CD4-positive, CD25-positive, alpha-beta regulatory T cell (primary cell): ENCODE data around the gene SLN. TPM values are rescaled to one million over a fixed set of nuclear protein-coding genes. Genes with fewer than 3 reads are reported as not detected.

ENCODE experiments used
- ATAC-seq, 2 donors: fragments of 150-1000 bp; cut with Tn5 transposase; one replicate each; pipeline ENCODE4 v1.10.0; 2021; ENCODE audit warnings: low read depth in 2 of 2, moderate number of reproducible peaks in 2 of 2, moderate library complexity in 1 of 2
- DNase-seq, 3 donors: peaks; one replicate each; pipeline versions ENCODE4 v3.0.0 to v3.0.0-alpha.2; 2012 to 2022; ENCODE audit warnings: mixed read lengths in 1 of 3
- H3K27ac ChIP-seq: one replicate; pipeline ENCODE4 v1.7.0; 2013; ENCODE audit warnings: mild to moderate bottlenecking, low read length; ENCODE audit not compliant: insufficient read depth, poor library complexity, severe bottlenecking
- H3K27me3 ChIP-seq: one replicate; pipeline ENCODE4 v1.7.0; 2013; ENCODE audit warnings: low read length; ENCODE audit not compliant: control insufficient read depth, insufficient read depth
- H3K36me3 ChIP-seq: one replicate; pipeline ENCODE4 v1.7.0; 2013; ENCODE audit warnings: mild to moderate bottlenecking, low read length, moderate library complexity; ENCODE audit not compliant: control insufficient read depth, insufficient read depth
- H3K4me1 ChIP-seq: 2 replicates; pipeline ENCODE4 v1.7.0; 2013; ENCODE audit warnings: mild to moderate bottlenecking, low read length; ENCODE audit not compliant: insufficient read depth, control insufficient read depth, poor library complexity, severe bottlenecking
- H3K4me3 ChIP-seq: one replicate; pipeline ENCODE4 v1.7.0; 2013; ENCODE audit warnings: low read depth, mild to moderate bottlenecking, low read length, moderate library complexity
- H3K9me3 ChIP-seq, 2 experiments: 1 replicate in 1 of 2; 2 replicates in 1 of 2; pipeline ENCODE4 v1.7.0; 2013; ENCODE audit warnings: low read length in 2 of 2, mild to moderate bottlenecking in 1 of 2, moderate library complexity in 1 of 2; ENCODE audit not compliant: control insufficient read depth in 2 of 2
- H3K27ac Mint-ChIP-seq, 3 donors: one replicate each; pipeline ENCODE4 v1.8.0; 2020 to 2022; ENCODE audit warnings: mild to moderate bottlenecking in 3 of 3, mixed read lengths in 3 of 3, moderate library complexity in 2 of 3
- H3K27me3 Mint-ChIP-seq: one replicate; pipeline ENCODE4 v1.8.0; 2022; ENCODE audit warnings: mild to moderate bottlenecking, mixed read lengths
- H3K36me3 Mint-ChIP-seq: one replicate; pipeline ENCODE4 v1.8.0; 2020; ENCODE audit warnings: mixed read lengths
- H3K4me1 Mint-ChIP-seq, 4 donors: one replicate each; pipeline ENCODE4 v1.8.0; 2020 to 2022; ENCODE audit warnings: mixed read lengths in 4 of 4, mild to moderate bottlenecking in 1 of 4
- H3K4me3 Mint-ChIP-seq, 4 donors: one replicate each; pipeline ENCODE4 v1.8.0; 2020 to 2022; ENCODE audit warnings: mild to moderate bottlenecking in 4 of 4, mixed read lengths in 4 of 4, moderate library complexity in 3 of 4
- H3K9me3 Mint-ChIP-seq, 7 donors: one replicate each; pipeline ENCODE4 v1.8.0; 2020 to 2022; ENCODE audit warnings: mixed read lengths in 7 of 7, mild to moderate bottlenecking in 3 of 7, moderate library complexity in 2 of 7
- polyA plus RNA-seq, 4 donors: library from polyadenylated mRNA; unstranded; fragments of 300-500 nt; fragmentation: Illumina TruSeq; gene quantifications; one replicate each; pipeline ENCODE4 v1.2.3, GENCODE V29; 2021
- total RNA-seq: library from RNA; stranded (reverse); gene quantifications from one replicate; pipeline ENCODE4 v1.2.3, GENCODE V29; 2022

The SLN gene
- total and polyA plus RNA-seq, 5 donors from 2014 or later, result not detected

DNA sequence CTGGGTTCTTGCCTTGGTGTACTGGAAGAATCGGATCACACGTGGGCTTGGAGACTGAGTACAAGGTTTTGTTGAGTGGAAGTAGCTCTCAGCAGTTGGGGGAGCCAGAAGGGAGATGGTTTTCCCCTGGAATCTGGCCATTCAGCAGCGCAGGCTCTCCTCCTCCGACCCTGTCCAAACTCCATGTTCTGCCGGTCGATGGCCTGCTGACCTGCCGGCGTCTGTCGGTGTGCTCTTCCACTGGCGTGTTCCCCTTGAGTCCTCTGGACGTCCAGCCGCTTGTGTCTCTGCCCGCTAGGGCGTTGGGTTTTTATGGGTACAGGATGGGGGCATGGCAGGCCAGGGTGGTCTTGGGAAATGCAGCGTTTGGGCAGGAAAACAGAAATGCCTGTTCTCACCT, 38.5 kb upstream of the SLN start:
- Histone ChIP-seq H3K27ac (no peak overlapping the region), H3K36me3 (no peaks in the 10 kb centered on the region), H3K27me3 (peaks cover 7% of the 10 kb centered on the region), H3K4me3 (no peak overlapping the region), H3K9me3 (no peaks in the 10 kb centered on the region), H3K4me1 (no peaks in the 10 kb centered on the region)
- H3K27ac Mint-ChIP-seq, result no peak overlapping the region
- DNase-seq (no peak), ATAC-seq (no peak)
- H3K4me1 Mint-ChIP-seq, result no peaks in the 10 kb centered on the region
- no peak overlapping the region for H3K4me3 Mint-ChIP-seq
- no peaks in the 10 kb centered on the region for H3K9me3 Mint-ChIP-seq
- H3K36me3 Mint-ChIP-seq, result no peaks in the 10 kb centered on the region
- H3K27me3 Mint-ChIP-seq, result peaks cover 23% of the 10 kb centered on the region

DNA sequence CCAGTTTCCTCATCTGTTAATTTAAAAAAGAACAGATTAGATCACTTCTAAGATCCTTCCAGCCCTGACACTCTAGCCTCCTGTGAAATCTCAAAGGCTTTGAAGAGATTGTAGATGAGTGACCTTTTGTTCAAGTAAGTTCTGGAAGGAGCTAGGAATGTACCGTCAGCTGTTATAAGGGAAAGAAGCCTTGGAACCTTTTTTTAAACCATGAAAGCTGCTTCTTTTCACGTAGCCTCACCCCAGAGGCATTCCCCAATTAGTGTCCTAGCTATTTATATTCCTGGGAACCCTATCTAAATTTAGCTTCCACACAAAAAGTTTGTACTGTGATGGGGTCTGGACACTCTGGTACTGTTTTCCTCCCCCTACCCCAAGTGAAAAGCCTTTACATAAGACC, 35.8 kb upstream of the SLN start:
- no peaks in the 10 kb centered on the region for H3K36me3 Mint-ChIP-seq
- peaks cover 28% of the 10 kb centered on the region for H3K27me3 Mint-ChIP-seq
- no peak overlapping the region for H3K27ac Mint-ChIP-seq
- Histone ChIP-seq H3K27ac (no peak overlapping the region), H3K4me1 (no peaks in the 10 kb centered on the region), H3K36me3 (no peaks in the 10 kb centered on the region), H3K4me3 (no peak overlapping the region), H3K27me3 (peaks cover 7% of the 10 kb centered on the region), H3K9me3 (no peaks in the 10 kb centered on the region)
- H3K4me3 Mint-ChIP-seq, result no peak overlapping the region
- DNase-seq (no peak), ATAC-seq (no peak)
- H3K9me3 Mint-ChIP-seq, result no peaks in the 10 kb centered on the region
- H3K4me1 Mint-ChIP-seq, result no peaks in the 10 kb centered on the region

DNA sequence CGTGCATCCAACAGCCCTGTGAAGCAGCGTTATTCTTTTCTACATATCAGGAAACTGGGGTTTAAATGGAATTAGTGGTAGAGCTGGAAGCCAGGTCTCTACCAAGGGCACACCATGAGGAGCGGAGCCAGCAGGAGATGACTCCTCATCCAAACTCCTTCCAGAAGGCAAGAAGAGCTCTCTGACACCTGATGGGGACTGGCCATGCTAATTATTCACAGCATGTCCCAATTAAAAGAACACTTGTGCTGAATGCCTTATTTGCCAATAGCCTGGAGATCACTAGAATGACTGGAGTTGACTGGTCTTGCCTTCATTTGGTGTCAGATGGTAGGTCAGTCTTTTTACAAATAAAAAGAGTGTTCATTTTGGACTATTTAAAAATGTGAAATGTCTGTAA, 32.9 kb upstream of the SLN start:
- no peaks in the 10 kb centered on the region for H3K36me3 Mint-ChIP-seq
- H3K4me3 Mint-ChIP-seq, result no peak overlapping the region
- H3K4me1 Mint-ChIP-seq, result no peaks in the 10 kb centered on the region
- H3K27ac ChIP-seq, result no peak overlapping the region
- H3K27ac Mint-ChIP-seq, result no peak overlapping the region
- peaks cover 33% of the 10 kb centered on the region for H3K27me3 Mint-ChIP-seq
- peaks cover 6% of the 10 kb centered on the region for H3K27me3 ChIP-seq
- no peaks in the 10 kb centered on the region for H3K4me1 ChIP-seq
- DNase-seq (no peak), ATAC-seq (no peak)
- H3K4me3 ChIP-seq, result no peak overlapping the region
- no peaks in the 10 kb centered on the region for H3K9me3 ChIP-seq
- H3K9me3 Mint-ChIP-seq, result peaks cover 0 to 7% (median 0%) of the 10 kb centered on the region in 7 donors
- H3K36me3 ChIP-seq, result no peaks in the 10 kb centered on the region

GRCh38 chr11:107743191-107743590, 31.3 kb upstream of the SLN start:
- Mint-ChIP-seq H3K27me3 (peaks cover 30% of the 10 kb centered on the region), H3K36me3 (no peaks in the 10 kb centered on the region), H3K4me3 (no peak overlapping the region), H3K9me3 (peaks cover 0 to 7% (median 0%) of the 10 kb centered on the region in 7 donors), H3K27ac (no peak overlapping the region), H3K4me1 (no peaks in the 10 kb centered on the region)
- Histone ChIP-seq H3K36me3 (no peaks in the 10 kb centered on the region), H3K9me3 (no peaks in the 10 kb centered on the region), H3K27me3 (peaks cover 5% of the 10 kb centered on the region), H3K4me3 (no peak overlapping the region), H3K4me1 (no peaks in the 10 kb centered on the region), H3K27ac (no peak overlapping the region)
- no peak for ATAC-seq
- no peak for DNase-seq

DNA sequence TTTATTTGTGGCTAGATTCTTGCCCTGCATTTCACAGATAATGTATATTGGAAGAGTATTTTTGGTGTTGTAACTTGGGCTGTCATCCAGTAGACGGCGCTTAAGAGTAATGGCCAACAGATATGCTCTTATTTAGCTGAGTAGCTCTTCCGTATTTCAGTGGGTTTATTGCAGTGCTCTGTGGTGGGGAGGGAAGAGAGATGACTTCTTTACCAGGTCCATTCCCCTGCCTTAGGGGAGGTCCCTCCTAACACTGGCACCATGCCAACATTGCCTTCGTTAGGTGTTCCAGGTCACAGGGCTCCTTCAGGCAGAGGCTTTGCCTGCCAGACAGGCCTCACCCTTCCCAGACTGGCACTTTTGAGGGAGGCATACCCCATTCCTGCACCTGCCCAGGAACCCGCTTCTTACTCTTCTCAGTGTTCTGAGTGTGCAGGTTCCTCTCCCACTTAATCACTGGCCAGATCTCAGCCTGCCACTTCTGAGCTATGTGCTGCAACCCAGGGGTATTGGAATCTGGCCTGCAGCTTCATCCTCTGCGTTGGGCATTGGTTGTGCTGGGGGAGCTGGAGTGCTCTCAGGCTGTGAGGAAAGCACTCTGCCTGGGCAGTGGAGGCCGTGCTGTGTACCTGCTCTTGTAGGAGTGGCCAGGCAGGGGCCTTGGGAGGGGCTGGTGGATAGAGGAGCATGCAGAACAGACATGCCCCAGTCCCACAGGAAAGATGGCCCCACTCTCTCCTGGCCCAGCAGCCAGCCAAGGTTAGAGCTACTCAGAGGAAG, 29.4 kb upstream of the SLN start:
- Histone ChIP-seq H3K4me1 (no peaks in the 10 kb centered on the region), H3K9me3 (no peaks in the 10 kb centered on the region), H3K27me3 (no peaks in the 10 kb centered on the region), H3K36me3 (no peaks in the 10 kb centered on the region), H3K4me3 (no peak overlapping the region), H3K27ac (no peak overlapping the region)
- Mint-ChIP-seq H3K27ac (no peak overlapping the region), H3K4me1 (no peaks in the 10 kb centered on the region), H3K36me3 (no peaks in the 10 kb centered on the region), H3K9me3 (peaks cover 0 to 7% (median 0%) of the 10 kb centered on the region in 7 donors), H3K27me3 (peaks cover 25% of the 10 kb centered on the region), H3K4me3 (no peak overlapping the region)
- DNase-seq (peak in 2 of 3 donors; percentile 1 to 50), ATAC-seq (no peak)

GRCh38 chr11:107740271-107740670, 28.4 kb upstream of the SLN start:
- no peaks in the 10 kb centered on the region for H3K36me3 Mint-ChIP-seq
- ATAC-seq, result no peak
- Histone ChIP-seq H3K9me3 (no peaks in the 10 kb centered on the region), H3K4me1 (no peaks in the 10 kb centered on the region), H3K27me3 (no peaks in the 10 kb centered on the region), H3K27ac (no peak overlapping the region), H3K36me3 (no peaks in the 10 kb centered on the region), H3K4me3 (no peak overlapping the region)
- H3K4me1 Mint-ChIP-seq, result no peaks in the 10 kb centered on the region
- peaks cover 0 to 7% (median 0%) of the 10 kb centered on the region in 7 donors for H3K9me3 Mint-ChIP-seq
- H3K27me3 Mint-ChIP-seq, result peaks cover 25% of the 10 kb centered on the region
- H3K4me3 Mint-ChIP-seq, result no peak overlapping the region
- no peak for DNase-seq
- H3K27ac Mint-ChIP-seq, result no peak overlapping the region

GRCh38 chr11:107736546-107736945, 24.7 kb upstream of the SLN start:
- Mint-ChIP-seq H3K4me3 (no peak overlapping the region), H3K27ac (no peak overlapping the region), H3K9me3 (peaks cover 0 to 7% (median 0%) of the 10 kb centered on the region in 7 donors), H3K36me3 (no peaks in the 10 kb centered on the region), H3K27me3 (peaks cover 34% of the 10 kb centered on the region), H3K4me1 (no peaks in the 10 kb centered on the region)
- Histone ChIP-seq H3K27ac (no peak overlapping the region), H3K4me1 (no peaks in the 10 kb centered on the region), H3K36me3 (no peaks in the 10 kb centered on the region), H3K27me3 (peaks cover 2% of the 10 kb centered on the region), H3K4me3 (no peak overlapping the region), H3K9me3 (no peaks in the 10 kb centered on the region)
- ATAC-seq (no peak), DNase-seq (no peak)

DNA sequence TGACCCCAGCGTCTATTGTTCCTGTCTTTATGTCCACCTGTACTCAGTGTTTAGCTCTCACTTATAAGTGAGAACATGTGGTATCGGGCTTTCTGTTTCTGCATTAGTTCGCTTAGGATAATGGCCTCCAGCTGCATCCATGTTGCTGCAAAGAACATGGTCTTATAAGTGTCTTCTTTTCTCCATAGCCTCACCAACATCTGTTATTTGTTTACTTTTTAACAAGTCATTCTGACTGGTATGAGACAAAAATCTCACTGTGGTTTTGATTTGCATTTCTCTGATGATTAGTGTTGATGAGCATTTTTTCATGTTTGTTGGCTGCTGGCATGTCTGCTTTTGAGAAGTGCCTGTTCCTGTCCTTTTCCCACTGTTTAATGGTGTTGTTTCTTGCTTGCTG, 21.7 kb upstream of the SLN start:
- H3K4me1 ChIP-seq, result no peaks in the 10 kb centered on the region

More for the DNA sequence above, 21.7 kb upstream of the SLN start:
- H3K4me3 Mint-ChIP-seq, result no peak overlapping the region
- no peaks in the 10 kb centered on the region for H3K9me3 ChIP-seq
- H3K27me3 Mint-ChIP-seq, result peaks cover 28% of the 10 kb centered on the region
- no peaks in the 10 kb centered on the region for H3K36me3 ChIP-seq
- no peaks in the 10 kb centered on the region for H3K36me3 Mint-ChIP-seq
- no peak for ATAC-seq
- H3K9me3 Mint-ChIP-seq, result no peaks in the 10 kb centered on the region
- no peak for DNase-seq
- H3K4me1 Mint-ChIP-seq, result no peaks in the 10 kb centered on the region
- no peak overlapping the region for H3K4me3 ChIP-seq
- no peak overlapping the region for H3K27ac Mint-ChIP-seq
- H3K27me3 ChIP-seq, result peaks cover 2% of the 10 kb centered on the region
- H3K27ac ChIP-seq, result no peak overlapping the region
